ENCODE measurements around the gene FGFBP1.

DNA sequence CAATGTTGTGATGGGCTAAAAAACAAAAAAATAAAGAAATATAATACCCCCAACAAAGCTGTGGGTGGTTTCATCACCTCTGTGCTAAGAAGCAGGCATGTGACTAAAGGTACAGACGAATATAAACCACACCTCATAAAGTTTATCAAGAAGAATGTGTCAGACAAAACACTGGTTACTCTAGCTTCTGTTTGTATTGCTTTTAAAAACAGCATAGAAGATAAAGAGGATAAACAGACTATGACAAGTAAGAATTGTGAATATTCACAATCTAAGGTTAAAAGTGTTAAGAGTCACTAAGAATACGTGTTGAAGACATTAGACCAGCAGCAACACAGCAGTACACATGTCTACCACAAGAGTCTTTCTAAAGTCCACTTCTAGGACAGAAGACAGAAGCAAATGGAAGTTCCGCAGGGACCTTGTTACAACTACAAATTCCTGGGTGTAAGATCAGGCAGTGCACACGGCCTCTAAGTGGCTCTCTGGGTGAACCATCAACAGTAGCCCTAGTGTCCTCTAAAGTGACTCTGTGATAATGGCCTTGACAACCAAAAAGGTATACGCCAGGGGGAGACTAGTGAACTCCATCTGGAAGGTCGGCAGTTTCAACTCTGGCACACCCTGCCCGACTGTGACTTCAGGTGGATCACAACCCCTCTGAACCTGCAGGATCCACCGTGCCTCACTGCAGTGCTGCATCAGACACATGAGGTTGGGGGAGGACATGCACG, 32.7 kb upstream of the FGFBP1 start:
- TF ChIP-seq, protein P1, sequence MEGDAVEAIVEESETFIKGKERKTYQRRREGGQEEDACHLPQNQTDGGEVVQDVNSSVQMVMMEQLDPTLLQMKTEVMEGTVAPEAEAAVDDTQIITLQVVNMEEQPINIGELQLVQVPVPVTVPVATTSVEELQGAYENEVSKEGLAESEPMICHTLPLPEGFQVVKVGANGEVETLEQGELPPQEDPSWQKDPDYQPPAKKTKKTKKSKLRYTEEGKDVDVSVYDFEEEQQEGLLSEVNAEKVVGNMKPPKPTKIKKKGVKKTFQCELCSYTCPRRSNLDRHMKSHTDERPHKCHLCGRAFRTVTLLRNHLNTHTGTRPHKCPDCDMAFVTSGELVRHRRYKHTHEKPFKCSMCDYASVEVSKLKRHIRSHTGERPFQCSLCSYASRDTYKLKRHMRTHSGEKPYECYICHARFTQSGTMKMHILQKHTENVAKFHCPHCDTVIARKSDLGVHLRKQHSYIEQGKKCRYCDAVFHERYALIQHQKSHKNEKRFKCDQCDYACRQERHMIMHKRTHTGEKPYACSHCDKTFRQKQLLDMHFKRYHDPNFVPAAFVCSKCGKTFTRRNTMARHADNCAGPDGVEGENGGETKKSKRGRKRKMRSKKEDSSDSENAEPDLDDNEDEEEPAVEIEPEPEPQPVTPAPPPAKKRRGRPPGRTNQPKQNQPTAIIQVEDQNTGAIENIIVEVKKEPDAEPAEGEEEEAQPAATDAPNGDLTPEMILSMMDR (conservative IDR thresholded peaks at IDR 0.05), result no peak
- TF ChIP-seq ZFX (IDR thresholded peaks at IDR 0.05), result no peak
